HepG2 (cell line): ENCODE measurements around the gene SAMD8. TPM values are rescaled to one million over a fixed set of nuclear protein-coding genes. Genes with fewer than 3 reads are reported as not detected.

Experiments
- ASH2L ChIP-seq: fragments of 300-600, 200-600 bp; sonication (generic); IDR thresholded peaks from 2 replicates; pipeline ENCODE4 v1.7.0; 2017; ENCODE audit warnings: low read depth, mild to moderate bottlenecking, moderate library complexity, mixed read lengths, low read length; ENCODE audit not compliant: insufficient read length
- CAMTA2 ChIP-seq: sonication (generic); formaldehyde crosslinking; IDR thresholded peaks from 2 replicates; pipeline ENCODE4 v1.4.0; 2020; ENCODE audit warnings: mild to moderate bottlenecking, missing genetic modification reagents, borderline replicate concordance
- CREB3 ChIP-seq: sonication (generic); formaldehyde crosslinking; IDR thresholded peaks from 2 replicates; pipeline ENCODE4 v1.5.0; 2020; ENCODE audit warnings: missing genetic modification reagents
- CREM ChIP-seq, 2 experiments: sonication (generic) in 1 of 2; formaldehyde crosslinking in 1 of 2; IDR thresholded peaks; 2 replicates each; pipeline versions ENCODE4 v1.4.0 to v1.6.1; 2016 to 2020; ENCODE audit warnings: antibody characterized with exemption in 1 of 2, mild to moderate bottlenecking in 1 of 2, missing genetic modification reagents in 1 of 2
- EP300 ChIP-seq, 3 experiments: sonication (generic) in 1 of 3; formaldehyde crosslinking in 1 of 3; IDR thresholded peaks; 2 replicates each; pipeline versions ENCODE4 v1.5.1 to v1.6.1; 2011 to 2020; ENCODE audit warnings: low read depth in 2 of 3, low read length in 2 of 3, borderline replicate concordance in 1 of 3, improper control_type of control experiment in 1 of 3, mild to moderate bottlenecking in 1 of 3, missing genetic modification reagents in 1 of 3, moderate library complexity in 1 of 3
- GZF1 ChIP-seq: sonication (generic); formaldehyde crosslinking; IDR thresholded peaks from 2 replicates; pipeline ENCODE4 v1.5.1; 2020; ENCODE audit warnings: mild to moderate bottlenecking, missing genetic modification reagents
- HNF4A ChIP-seq: sonication (generic); formaldehyde crosslinking; IDR thresholded peaks from 2 replicates; pipeline ENCODE4 v1.4.0; 2020; ENCODE audit warnings: missing genetic modification reagents
- IKZF5 ChIP-seq: IDR thresholded peaks from 2 replicates; pipeline ENCODE4 v1.6.1; 2018; ENCODE audit warnings: missing genetic modification reagents, mild to moderate bottlenecking, missing compliant biosample characterization
- KDM3A ChIP-seq: IDR thresholded peaks from 2 replicates; pipeline ENCODE4 v1.6.1; 2018; ENCODE audit warnings: low read depth, missing compliant biosample characterization
- MBD4 ChIP-seq: IDR thresholded peaks from 2 replicates; pipeline ENCODE4 v1.6.1; 2012; ENCODE audit warnings: low read length, inconsistent platforms, borderline replicate concordance
- MBNL3 ChIP-seq: fragments of 250-450 bp; sonication (Bioruptor Pico); conservative IDR thresholded peaks from 2 replicates; pipeline ENCODE4 v1.8.0; 2022; ENCODE audit warnings: mild to moderate bottlenecking, inconsistent platforms
- NCOA5 ChIP-seq: sonication (generic); formaldehyde crosslinking; IDR thresholded peaks from 2 replicates; pipeline ENCODE4 v1.4.0; 2020; ENCODE audit warnings: missing genetic modification reagents
- NFE2L2 ChIP-seq: fragments of 150-350 bp; IDR thresholded peaks from 2 replicates; pipeline ENCODE4 v1.6.1; 2014; ENCODE audit warnings: low read length
- NFKB2 ChIP-seq: sonication (generic); formaldehyde crosslinking; IDR thresholded peaks from 2 replicates; pipeline ENCODE4 v1.4.0; 2020; ENCODE audit warnings: missing genetic modification reagents, borderline replicate concordance
- REL ChIP-seq: sonication (generic); formaldehyde crosslinking; conservative IDR thresholded peaks from 2 replicates; pipeline ENCODE4 v1.8.0; 2022; ENCODE audit warnings: mild to moderate bottlenecking, missing genetic modification reagents, moderate library complexity
- RNF2 ChIP-seq: fragments of 450-650 bp; conservative IDR thresholded peaks from 2 replicates; pipeline ENCODE4 v1.6.1; 2016; ENCODE audit warnings: low read depth
- YEATS4 ChIP-seq: sonication (generic); formaldehyde crosslinking; IDR thresholded peaks from 2 replicates; pipeline ENCODE4 v1.4.0; 2020; ENCODE audit warnings: missing genetic modification reagents, borderline replicate concordance
- YY1 ChIP-seq: IDR thresholded peaks from 2 replicates; pipeline ENCODE4 v1.6.1; 2011; ENCODE audit warnings: low read length, low read depth, moderate library complexity, mild to moderate bottlenecking; ENCODE audit not compliant: insufficient read depth, insufficient replicate concordance
- ZNF207 ChIP-seq: fragments of 450-650 bp; IDR thresholded peaks from 2 replicates; pipeline ENCODE4 v1.6.1; 2016; ENCODE audit warnings: antibody characterized with exemption, borderline replicate concordance
- ZNF24 ChIP-seq: fragments of 450-650 bp; IDR thresholded peaks from 2 replicates; pipeline ENCODE4 v1.6.1; 2017; ENCODE audit warnings: antibody characterized with exemption, mild to moderate bottlenecking
- ZNF253 ChIP-seq: sonication (generic); formaldehyde crosslinking; IDR thresholded peaks from 2 replicates; pipeline ENCODE4 v1.8.0; 2022; ENCODE audit warnings: mild to moderate bottlenecking, missing genetic modification reagents, borderline replicate concordance
- ZNF280B ChIP-seq: sonication (generic); formaldehyde crosslinking; IDR thresholded peaks from 2 replicates; pipeline ENCODE4 v1.5.0; 2020; ENCODE audit warnings: missing genetic modification reagents, mild to moderate bottlenecking, borderline replicate concordance
- ZNF614 ChIP-seq: IDR thresholded peaks from 2 replicates; pipeline ENCODE4 v1.6.1; 2018; ENCODE audit warnings: missing biosample characterization, missing genetic modification reagents, inconsistent platforms, borderline replicate concordance
- ZNF672 ChIP-seq: sonication (generic); formaldehyde crosslinking; IDR thresholded peaks from 2 replicates; pipeline ENCODE4 v1.8.1; 2022; ENCODE audit warnings: missing genetic modification reagents
- ZSCAN5A ChIP-seq: sonication (generic); formaldehyde crosslinking; IDR thresholded peaks from 2 replicates; pipeline ENCODE4 v1.8.0; 2022; ENCODE audit warnings: mild to moderate bottlenecking, missing genetic modification reagents, borderline replicate concordance
- polyA plus RNA-seq, 8 experiments: library from polyadenylated mRNA; depleted of rRNA in 3 of 8; stranded (reverse) in 7 of 8; unstranded in 1 of 8; fragments of >200 nt; fragmentation: Illumina TruSeq in 4 of 8; extraction: Trizol in 4 of 8; gene quantifications; 2 replicates each; pipeline versions ENCODE4 v1.2.1 to v1.2.3, GENCODE V29; 2011 to 2016; ENCODE audit warnings: low read depth in 4 of 8, missing spikeins in 1 of 8, mixed read lengths in 1 of 8; ENCODE audit not compliant: insufficient read depth in 1 of 8
- total RNA-seq, 5 experiments: library from RNA; depleted of rRNA; stranded (reverse); fragments of >200 nt; fragmentation: Illumina TruSeq; extraction: Trizol; gene quantifications; 2 replicates each; pipeline ENCODE4 v1.2.3, GENCODE V29; 2016; ENCODE audit warnings: low read depth in 1 of 5

SAMD8 gene
- total and polyA plus RNA-seq, 2 of the 13 experiments (the other 11 are each of a cell fraction or from before 2014, with no cell fraction given): 10.4 to 13.2 TPM

- TF ChIP-seq MBNL3 (CRISPR knock-in tag): no peak
- 0 out of 2 replicates have a peak, but pooled peaks have one; percentile 46 for TF ChIP-seq GZF1 (CRISPR knock-in tag)
- TF ChIP-seq ZNF280B (CRISPR knock-in tag): 0 out of 2 replicates have a peak, but pooled peaks have one; percentile 2
- TF ChIP-seq CAMTA2 (CRISPR knock-in tag): no peak
- no peak for TF ChIP-seq ZNF614 (CRISPR knock-in tag)
- 0 out of 2 replicates have a peak, but pooled peaks have one; percentile 16 for TF ChIP-seq IKZF5
- no peak for TF ChIP-seq HNF4A (CRISPR knock-in tag)
- peak; percentile 2; the same call in 1 of the 2 replicates for TF ChIP-seq YEATS4 (CRISPR knock-in tag)
- TF ChIP-seq ZNF253 (CRISPR knock-in tag): no peak
- no peak for TF ChIP-seq ZNF24
- no peak for TF ChIP-seq REL (CRISPR knock-in tag)
- no peak for TF ChIP-seq CREB3
- TF ChIP-seq RNF2: no peak
- peak; percentile 79 for TF ChIP-seq ASH2L
- no peak for TF ChIP-seq MBD4
- TF ChIP-seq EP300 (IDR thresholded peaks at IDR 0.05; ENCODE audit: low read depth in 2 of 2, low read length in 2 of 2): no peak
- TF ChIP-seq EP300 (CRISPR knock-in tag; IDR thresholded peaks at IDR 0.05; ENCODE audit: borderline replicate concordance): no peak
- no peak for TF ChIP-seq ZNF207
- TF ChIP-seq KDM3A (CRISPR knock-in tag): no peak
- 0 out of 2 replicates have a peak, but pooled peaks have one; percentile 11 for TF ChIP-seq NFKB2
- no peak for TF ChIP-seq NCOA5
- TF ChIP-seq ZSCAN5A: no peak
- TF ChIP-seq ZNF672: no peak
- no peak for TF ChIP-seq NFE2L2
- TF ChIP-seq YY1: no peak
- no peak for TF ChIP-seq CREM (IDR thresholded peaks at IDR 0.05)
- no peak for TF ChIP-seq CREM (CRISPR knock-in tag; IDR thresholded peaks at IDR 0.05)
Observed at GRCh38 chr10:75111907-75112679, 637 bp downstream of the SAMD8 start (continued).
